Body of pancreas (tissue), 4 donors: Measurements from ENCODE around the gene ABCC4.

Experiments
- CTCF ChIP-seq, 7 experiments: fragments of 450-650 bp in 4 of 7; fragments of 200-600 bp in 3 of 7; sonication (generic) in 3 of 7; IDR thresholded peaks; one replicate each; pipeline ENCODE4 v1.5.1; 2016 to 2019; ENCODE audit warnings: antibody characterized with exemption in 7 of 7
- POLR2A ChIP-seq, 3 donors: fragments of 450-650 bp; IDR thresholded peaks; one replicate each; pipeline ENCODE4 v1.6.1; 2016; ENCODE audit warnings: antibody characterized with exemption in 3 of 3, mild to moderate bottlenecking in 2 of 3

- TF ChIP-seq CTCF (IDR thresholded peaks at IDR 0.05) (no peak), POLR2A (IDR thresholded peaks at IDR 0.05) (no peak)
These were observed 6.2 kb downstream of the ABCC4 start for GRCh38 chr13:95295026-95295425.
